Mucosa of rectum (tissue), 2 donors: ENCODE results near the gene FANCI.
"Not testable (repeated sequence)": the region's sequence is repeated elsewhere in the genome, so short reads cannot be mapped to it uniquely, and the experiment has no call there.

ENCODE experiments used
- H3K27ac ChIP-seq, 2 donors: one replicate each; pipeline ENCODE4 v1.7.0; 2013; ENCODE audit warnings: inconsistent platforms in 2 of 2, low read depth in 2 of 2, low read length in 2 of 2
- H3K27me3 ChIP-seq, 2 donors: one replicate each; pipeline ENCODE4 v1.7.0; 2013; ENCODE audit warnings: low read length in 2 of 2; ENCODE audit not compliant: control insufficient read depth in 2 of 2, insufficient read depth in 2 of 2
- H3K36me3 ChIP-seq, 2 donors: one replicate each; pipeline ENCODE4 v1.7.0; 2013; ENCODE audit warnings: low read length in 2 of 2; ENCODE audit not compliant: control insufficient read depth in 2 of 2, insufficient read depth in 2 of 2
- H3K4me1 ChIP-seq, 2 donors: one replicate each; pipeline ENCODE4 v1.7.0; 2013; ENCODE audit warnings: low read length in 2 of 2, mild to moderate bottlenecking in 1 of 2; ENCODE audit not compliant: control insufficient read depth in 2 of 2, insufficient read depth in 2 of 2
- H3K4me3 ChIP-seq, 2 donors: one replicate each; pipeline ENCODE4 v1.7.0; 2013; ENCODE audit warnings: low read length in 2 of 2
- H3K9ac ChIP-seq, 2 donors: one replicate each; pipeline ENCODE4 v1.7.0; 2013; ENCODE audit warnings: low read length in 2 of 2, low read depth in 1 of 2, mild to moderate bottlenecking in 1 of 2
- H3K9me3 ChIP-seq, 2 donors: one replicate each; pipeline ENCODE4 v1.7.0; 2013; ENCODE audit warnings: low read length in 2 of 2; ENCODE audit not compliant: control insufficient read depth in 2 of 2
- donor health status: healthy.
- donor health status: Normal muscosa, but diverticular disease.

The FANCI gene

DNA sequence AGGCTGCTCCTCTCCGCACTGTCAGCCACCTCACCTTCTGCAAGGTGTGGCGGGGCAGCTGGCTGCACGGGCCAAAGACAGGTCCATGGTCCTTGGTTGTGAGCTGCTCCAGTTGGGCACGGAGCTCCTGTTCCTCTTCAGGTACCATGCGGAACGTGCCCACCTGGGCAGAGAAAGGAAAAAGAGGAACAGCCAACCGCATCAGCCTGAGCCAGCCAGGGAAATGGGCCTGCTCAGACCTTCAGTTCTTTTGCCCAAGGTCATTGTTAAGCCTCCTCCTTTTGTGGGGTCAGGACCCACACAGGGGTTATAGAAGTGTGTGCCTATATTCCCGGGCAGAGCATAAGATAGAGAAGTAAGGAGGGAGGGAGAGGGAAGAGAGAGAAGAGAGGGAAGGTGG is 25.2 kb upstream of the FANCI start:
- no peaks in the 10 kb centered on the region for H3K9me3 ChIP-seq
- no peak overlapping the region for H3K4me3 ChIP-seq
- H3K27me3 ChIP-seq, result no peaks in the 10 kb centered on the region
- H3K4me1 ChIP-seq, result no peaks in the 10 kb centered on the region
- no peaks in the 10 kb centered on the region for H3K36me3 ChIP-seq
- H3K27ac ChIP-seq, result no peak overlapping the region
- no peak overlapping the region for H3K9ac ChIP-seq

DNA sequence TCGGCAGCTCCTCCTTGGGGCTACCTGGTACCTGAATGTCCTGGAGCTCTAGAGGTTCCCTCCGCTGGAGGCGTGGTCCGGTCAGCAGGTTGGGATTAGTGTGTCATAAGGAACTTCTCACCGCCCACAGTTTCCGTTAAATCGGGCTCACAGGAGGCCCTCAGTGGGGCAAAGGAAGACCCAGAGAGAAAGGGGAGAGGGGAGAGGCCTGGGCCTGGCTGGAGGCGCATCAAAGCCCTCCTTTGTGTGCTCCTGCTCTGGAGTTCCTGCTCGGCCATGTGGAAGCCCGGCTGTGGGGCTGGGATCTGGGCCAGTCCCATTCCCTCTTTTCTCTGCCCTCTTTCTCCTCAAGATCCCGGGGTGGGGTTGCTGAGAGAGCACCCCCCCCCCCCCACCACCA is 22.2 kb upstream of the FANCI start, which contains the start of gene RLBP1:
Gene RLBP1, minus strand, starts transcription at position 37 of the 400 bp plus-strand sequence. CDS start 2,604 bp downstream, outside the sequence.
- Histone ChIP-seq H3K36me3 (no peaks in the 10 kb centered on the region), H3K4me3 (no peak within 1 kb of the TSS), H3K27ac (no peak within 1 kb of the TSS), H3K9ac (no peak within 1 kb of the TSS), H3K4me1 (no peaks in the 10 kb centered on the region), H3K27me3 (no peaks in the 10 kb centered on the region), H3K9me3 (no peaks in the 10 kb centered on the region)

DNA sequence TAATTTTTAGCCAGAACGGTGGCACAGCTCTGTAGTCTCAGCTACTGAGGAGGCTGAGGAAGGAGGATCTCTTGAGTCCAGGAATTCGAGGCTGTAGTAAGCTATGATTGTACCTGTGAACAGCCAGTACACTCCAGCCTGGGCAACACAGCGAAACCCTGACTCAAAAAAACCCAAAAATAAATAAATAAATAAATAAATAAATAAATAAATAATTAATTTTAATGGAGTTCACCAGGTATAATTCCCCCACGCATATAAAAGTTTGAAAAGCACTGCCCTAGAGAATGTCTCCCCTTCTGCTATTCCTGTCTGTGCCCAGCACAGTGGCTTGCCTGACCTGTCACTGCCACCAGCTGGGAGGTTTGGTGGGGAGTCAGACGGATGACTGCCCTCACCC is 18.2 kb upstream of the FANCI start:
- Histone ChIP-seq H3K27me3 (no peaks in the 10 kb centered on the region), H3K27ac (no peak overlapping the region), H3K9me3 (no peaks in the 10 kb centered on the region), H3K4me1 (no peaks in the 10 kb centered on the region), H3K4me3 (no peak overlapping the region), H3K9ac (no peak overlapping the region), H3K36me3 (no peaks in the 10 kb centered on the region)

DNA sequence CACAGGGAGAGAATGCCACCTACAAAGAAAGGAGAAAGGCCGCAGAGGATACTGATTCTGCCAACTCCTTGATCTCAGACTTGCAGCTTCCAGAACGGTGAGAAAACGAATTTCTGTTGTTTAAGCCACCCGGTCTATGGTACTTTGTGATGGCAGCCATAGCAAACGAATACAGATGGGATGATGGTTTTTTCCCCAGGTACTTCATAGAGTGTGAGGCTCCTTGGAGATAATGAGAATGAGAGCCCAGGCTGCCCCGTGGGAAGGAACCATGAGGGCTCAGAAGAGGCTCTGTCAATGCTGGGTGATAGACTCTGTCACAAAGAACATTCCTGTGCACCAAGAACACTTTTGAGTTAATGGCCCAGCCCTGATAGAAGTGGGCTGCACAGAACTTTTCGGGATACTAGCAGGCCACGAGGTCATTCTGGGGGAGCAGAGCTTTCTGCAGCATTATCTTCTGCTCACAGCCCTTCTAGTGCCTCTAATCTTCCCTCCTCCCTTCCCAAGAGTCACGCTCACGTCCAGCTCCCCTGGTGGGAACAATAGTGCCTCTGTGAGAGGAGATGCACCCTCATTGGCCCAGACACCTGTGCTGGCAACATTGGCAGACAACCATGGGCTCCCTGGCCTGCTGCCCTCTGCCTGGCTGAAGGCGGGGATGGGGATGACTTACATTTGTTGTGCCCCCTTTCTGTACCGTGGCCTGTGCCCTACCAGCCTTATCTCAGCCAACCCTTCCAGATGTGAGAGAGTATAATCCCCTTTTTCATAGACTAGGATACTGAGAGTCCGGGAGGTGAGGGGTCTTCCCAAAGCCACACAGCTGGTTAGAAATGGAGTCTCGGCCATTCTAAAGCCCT is 17.2 kb upstream of the FANCI start:
- H3K27ac ChIP-seq, result no peak overlapping the region
- H3K9ac ChIP-seq, result no peak overlapping the region
- no peaks in the 10 kb centered on the region for H3K27me3 ChIP-seq
- H3K4me3 ChIP-seq, result no peak overlapping the region
- H3K9me3 ChIP-seq, result no peaks in the 10 kb centered on the region
- H3K4me1 ChIP-seq, result no peaks in the 10 kb centered on the region
- no peaks in the 10 kb centered on the region for H3K36me3 ChIP-seq

DNA sequence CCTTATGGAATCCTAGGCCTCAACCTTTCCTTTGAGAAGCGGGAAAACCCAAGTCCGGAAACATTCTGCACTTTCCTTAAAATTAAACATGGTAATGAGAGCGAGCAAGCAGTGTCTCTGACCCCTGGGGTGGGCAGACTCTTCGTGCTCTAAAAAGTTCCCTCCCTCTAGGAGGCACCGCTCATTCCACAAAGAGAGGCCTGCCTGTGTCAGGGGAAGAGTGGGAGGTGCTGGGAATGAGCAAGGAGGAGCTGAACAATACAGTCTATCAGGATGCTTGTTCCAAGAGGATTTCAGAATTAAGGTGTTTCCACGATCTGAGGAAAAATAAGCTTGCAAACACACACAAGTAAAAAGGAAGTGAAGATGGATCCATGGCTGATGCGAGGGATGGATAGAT is 16.4 kb upstream of the FANCI start:
- no peaks in the 10 kb centered on the region for H3K9me3 ChIP-seq
- no peaks in the 10 kb centered on the region for H3K27me3 ChIP-seq
- no peaks in the 10 kb centered on the region for H3K36me3 ChIP-seq
- no peak overlapping the region for H3K27ac ChIP-seq
- H3K4me3 ChIP-seq, result no peak overlapping the region
- no peak overlapping the region for H3K9ac ChIP-seq
- no peaks in the 10 kb centered on the region for H3K4me1 ChIP-seq

DNA sequence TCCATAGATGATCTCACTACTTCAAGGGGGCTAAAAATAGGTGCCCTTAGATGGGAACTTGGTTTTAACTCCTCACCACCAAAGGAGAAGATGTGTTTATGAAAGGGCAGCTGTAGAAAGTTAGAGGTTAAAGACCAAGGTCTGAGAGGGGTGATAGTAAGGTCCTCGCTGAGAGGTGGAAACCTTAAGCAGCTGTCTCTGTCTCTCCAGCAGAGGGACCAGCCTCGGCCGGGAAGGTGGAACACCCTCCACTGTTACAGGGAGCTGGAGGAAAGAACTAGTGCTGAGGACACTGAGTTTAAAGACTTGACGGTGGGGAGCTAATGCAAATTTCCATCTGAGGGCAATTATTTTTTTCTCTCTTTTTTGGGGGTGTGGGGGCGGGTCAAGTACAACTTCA is 13.5 kb upstream of the FANCI start:
- Histone ChIP-seq H3K4me3 (no peak overlapping the region), H3K36me3 (no peaks in the 10 kb centered on the region), H3K4me1 (no peaks in the 10 kb centered on the region), H3K27ac (no peak overlapping the region), H3K9me3 (no peaks in the 10 kb centered on the region), H3K9ac (no peak overlapping the region), H3K27me3 (no peaks in the 10 kb centered on the region)

DNA sequence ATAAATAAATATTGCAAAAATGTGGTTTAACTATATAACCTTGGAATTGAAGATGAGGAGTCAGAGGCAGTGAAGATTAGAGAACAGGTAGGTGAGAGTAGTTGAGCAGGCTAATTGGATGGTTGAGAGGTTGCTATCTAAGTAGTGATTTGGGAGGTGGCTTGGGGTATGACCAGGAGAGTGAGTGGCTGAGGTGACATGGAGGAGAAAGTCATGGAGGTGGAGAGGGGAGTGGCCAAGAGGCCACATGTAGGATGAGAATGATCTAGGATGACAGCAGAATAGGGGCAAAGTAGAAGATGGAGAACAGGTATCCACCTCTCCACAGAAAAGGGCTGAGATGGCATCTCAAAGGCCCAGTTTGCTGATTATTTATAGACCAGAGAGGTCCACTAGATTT is 11.9 kb upstream of the FANCI start:
- no peaks in the 10 kb centered on the region for H3K4me1 ChIP-seq
- H3K36me3 ChIP-seq, result no peaks in the 10 kb centered on the region
- H3K27me3 ChIP-seq, result no peaks in the 10 kb centered on the region
- no peak overlapping the region for H3K27ac ChIP-seq
- no peak overlapping the region for H3K4me3 ChIP-seq
- H3K9me3 ChIP-seq, result no peaks in the 10 kb centered on the region
- no peak overlapping the region for H3K9ac ChIP-seq

DNA sequence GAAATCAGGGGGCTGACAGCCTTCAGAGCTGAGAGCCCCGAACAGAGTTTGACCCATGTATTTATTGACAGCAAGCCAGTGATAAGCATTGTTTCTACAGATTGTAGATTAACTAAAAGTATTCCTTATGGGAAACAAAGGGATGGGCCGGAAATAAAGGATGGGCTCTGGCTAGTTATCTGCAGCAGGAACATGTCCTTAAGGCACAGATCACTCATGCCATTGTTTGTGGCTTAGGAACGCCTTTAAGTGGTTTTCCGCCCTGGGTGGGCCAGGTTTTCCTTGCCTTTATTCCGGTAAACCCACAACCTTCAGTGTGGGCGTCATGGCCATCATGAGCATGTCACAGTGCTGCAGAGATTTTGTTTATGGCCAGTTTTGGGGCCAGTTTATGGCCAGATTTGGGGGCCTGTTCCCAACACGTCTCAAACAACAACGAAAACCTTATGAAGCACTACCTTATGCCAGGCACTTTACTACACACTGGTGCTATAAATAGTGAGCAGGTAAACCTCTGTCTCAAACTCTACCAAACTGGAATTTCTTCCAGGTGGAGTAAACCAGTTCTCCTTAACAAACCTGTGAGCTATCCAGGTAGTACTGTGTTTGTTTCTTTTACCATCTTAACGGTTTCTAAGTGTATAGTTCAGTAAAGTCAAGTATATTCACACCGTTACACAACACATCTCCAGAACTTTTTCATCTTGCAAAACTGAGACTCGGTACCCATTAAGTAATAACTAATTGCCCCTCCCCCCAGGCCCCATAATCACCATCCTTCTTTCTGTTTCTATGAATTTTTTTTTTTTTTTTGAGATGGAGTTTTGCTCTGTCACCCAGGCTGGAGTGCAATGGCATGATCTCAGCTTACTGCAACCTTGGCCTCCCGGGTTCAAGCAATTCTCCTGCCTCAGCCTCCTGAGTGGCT is 3.6 kb upstream of the FANCI start:
- H3K27ac ChIP-seq, result not testable (repeated sequence)

DNA sequence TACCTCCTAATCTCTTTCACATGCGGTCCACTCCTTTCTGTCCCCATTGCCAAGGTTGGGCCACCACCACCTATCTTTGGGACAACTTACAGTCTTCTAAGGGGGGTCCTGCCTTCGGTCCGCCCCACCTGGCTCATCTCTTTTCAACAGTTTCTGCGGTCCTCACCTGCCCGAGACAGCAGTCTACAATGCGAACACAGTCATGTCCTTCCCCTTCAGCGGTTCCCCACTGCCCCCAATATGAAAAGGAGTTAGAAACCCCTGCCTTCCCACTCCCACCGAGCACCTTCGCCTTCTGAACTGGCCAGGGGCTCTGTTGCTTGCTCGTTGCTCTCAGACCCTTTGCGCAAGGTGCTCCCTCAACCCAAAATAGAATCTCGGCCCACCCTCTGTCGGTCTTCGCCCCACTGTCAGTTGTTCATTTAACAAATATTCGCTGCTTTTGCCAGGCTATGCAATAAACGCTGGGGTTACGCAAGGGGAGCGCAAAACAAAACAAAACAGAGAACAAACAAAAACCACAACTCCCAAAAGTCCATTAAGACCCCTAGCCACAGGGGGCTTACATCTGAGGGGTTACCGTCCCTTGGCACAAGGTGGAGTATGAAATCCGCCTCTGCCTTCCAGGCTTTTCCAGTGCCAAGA is 611 bp upstream of the FANCI start:
- peak overlapping the region; percentile 98 for H3K4me3 ChIP-seq
- peak overlapping the region; percentile 0 to 23 for H3K27ac ChIP-seq

More for the DNA sequence above, 3.6 kb upstream of the FANCI start:
- H3K27me3 ChIP-seq, H3K9me3 ChIP-seq, H3K4me3 ChIP-seq, H3K9ac ChIP-seq, H3K36me3 ChIP-seq: not testable (repeated sequence)
- peaks cover 7 to 11% of the 10 kb centered on the region in 2 donors for H3K4me1 ChIP-seq

DNA sequence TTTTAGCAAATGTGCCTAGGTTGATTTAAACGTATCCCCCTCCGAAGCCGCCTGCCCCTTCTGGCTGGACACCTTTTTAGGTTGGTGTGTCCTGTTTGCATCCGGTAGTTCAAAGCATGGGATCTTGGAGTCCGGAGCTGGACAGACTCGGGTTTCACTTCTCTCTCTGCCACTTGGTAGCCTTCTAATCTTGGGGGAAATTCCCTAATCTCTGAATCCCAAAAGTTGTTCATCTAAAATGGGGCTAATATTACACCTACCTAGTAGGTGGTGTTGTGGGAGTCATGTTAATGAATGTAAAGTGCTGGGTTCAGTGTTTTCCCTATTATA is 760 bp downstream of the FANCI start:
- Histone ChIP-seq H3K27me3 (no peaks in the 10 kb centered on the region), H3K4me1 (peaks cover 7 to 11% of the 10 kb centered on the region in 2 donors), H3K9me3 (no peaks in the 10 kb centered on the region), H3K27ac (peak overlapping the region in 1 of 2 donors; percentile 23), H3K36me3 (no peaks in the 10 kb centered on the region), H3K9ac (peak overlapping the region; percentile 80 to 88), H3K4me3 (peak overlapping the region; percentile 98)

More for the DNA sequence above, 611 bp upstream of the FANCI start:
- H3K27me3 ChIP-seq, result no peaks in the 10 kb centered on the region
- peaks cover 7 to 11% of the 10 kb centered on the region in 2 donors for H3K4me1 ChIP-seq
- H3K9me3 ChIP-seq, result no peaks in the 10 kb centered on the region
- H3K9ac ChIP-seq, result peak overlapping the region; percentile 87 to 88
- no peaks in the 10 kb centered on the region for H3K36me3 ChIP-seq
